OCI-LY3 (cell line): ENCODE measurements around the gene ITGA3.

Experiments
- H2AFZ ChIP-seq: fragments of 200-600, 300-600 bp; shearing (Covaris generic); 2 replicates; pipeline ENCODE4 v1.6.0; 2014; ENCODE audit warnings: antibody characterized with exemption, low read depth, low read length
- H3K27ac ChIP-seq: fragments of 200-600, 300-600 bp; sonication (generic); 2 replicates; pipeline ENCODE4 v1.5.1; 2014; ENCODE audit warnings: mild to moderate bottlenecking, low read length, moderate library complexity, mixed read lengths
- H3K27me3 ChIP-seq: fragments of 200-600, 300-600 bp; sonication (generic); 2 replicates; pipeline ENCODE4 v1.6.1; 2014; ENCODE audit warnings: low read depth, low read length, mixed read lengths
- H3K36me3 ChIP-seq: fragments of 200-600, 300-600 bp; sonication (generic); replicated peaks from 2 replicates; pipeline ENCODE3; 2014; ENCODE audit warnings: low read depth, low read length, mixed read lengths
- H3K4me1 ChIP-seq: fragments of 300-600, 200-600 bp; sonication (generic); 2 replicates; pipeline ENCODE4 v1.6.1; 2014; ENCODE audit warnings: low read length, mixed read lengths
- H3K4me2 ChIP-seq: fragments of 200-600, 300-600 bp; sonication (generic); 2 replicates; pipeline ENCODE4 v1.6.1; 2014; ENCODE audit warnings: low read length, mixed read lengths
- H3K4me3 ChIP-seq: fragments of 300-600, 200-600 bp; sonication (generic); 2 replicates; pipeline ENCODE4 v1.5.1; 2014; ENCODE audit warnings: antibody characterized with exemption, mild to moderate bottlenecking, low read length, moderate library complexity
- H3K79me2 ChIP-seq: fragments of 300-600, 200-600 bp; shearing (Covaris generic); 2 replicates; pipeline ENCODE4 v1.6.1; 2014; ENCODE audit warnings: mild to moderate bottlenecking, low read length, mixed read lengths
- H3K9ac ChIP-seq: fragments of 300-600, 200-600 bp; shearing (Covaris generic); 2 replicates; pipeline ENCODE4 v1.6.0; 2014; ENCODE audit warnings: mild to moderate bottlenecking, low read length, moderate library complexity
- H3K9me3 ChIP-seq: fragments of 200-600, 300-600 bp; shearing (Covaris generic); 2 replicates; pipeline ENCODE4 v1.6.1; 2014; ENCODE audit warnings: low read length, mixed read lengths; ENCODE audit not compliant: insufficient read depth
- H4K20me1 ChIP-seq: fragments of 200-600, 300-600 bp; sonication (generic); 2 replicates; pipeline ENCODE4 v1.6.1; 2016; ENCODE audit warnings: low read length, mixed read lengths; ENCODE audit not compliant: insufficient read depth
- EZH2phosphoT487 ChIP-seq: fragments of 200-600 bp; shearing (Covaris generic); IDR thresholded peaks from 2 replicates; pipeline ENCODE4 v1.6.1; 2018; ENCODE audit warnings: antibody characterized with exemption, mixed run types, low read depth
- TF ChIP-seq, protein P1 (sequence below): fragments of 200-600, 300-600 bp; sonication (generic); IDR thresholded peaks from 2 replicates; pipeline ENCODE4 v1.5.1; 2014; ENCODE audit warnings: antibody characterized with exemption, low read length, low read depth

ITGA3 gene

DNA sequence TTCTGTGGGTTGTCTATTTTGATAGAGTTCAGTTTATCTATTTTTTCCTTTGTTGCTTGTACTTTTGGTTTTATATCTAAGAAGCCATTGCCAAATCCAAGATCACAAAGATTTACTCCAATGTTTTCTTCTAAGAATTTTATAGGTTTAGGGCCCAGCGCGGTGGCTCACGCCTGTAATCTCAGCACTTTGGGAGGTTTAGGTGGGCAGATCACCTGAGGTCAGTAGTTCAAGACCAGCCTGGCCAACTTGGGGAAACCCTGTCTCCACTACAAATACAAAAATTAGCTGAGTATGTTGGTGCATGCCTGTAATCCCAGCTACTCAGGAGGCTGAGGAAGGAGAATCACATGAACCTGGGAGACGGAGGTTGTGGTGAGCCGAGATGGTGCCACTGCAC, 13.7 kb upstream of the ITGA3 start:
- 0 out of 2 replicates have a peak, but pooled peaks cover 2% of the 10 kb centered on the region for H3K27me3 ChIP-seq
- no peaks in the 10 kb centered on the region for H3K9me3 ChIP-seq
- no peaks in the 10 kb centered on the region for H4K20me1 ChIP-seq
- H3K4me2 ChIP-seq = no peak overlapping the region
- no peak overlapping the region for H2AFZ ChIP-seq
- H3K9ac ChIP-seq = no peak overlapping the region
- no peak overlapping the region for H3K27ac ChIP-seq
- H3K79me2 ChIP-seq = no peaks in the 10 kb centered on the region
- no peaks in the 10 kb centered on the region for H3K36me3 ChIP-seq
- no peak overlapping the region for H3K4me3 ChIP-seq
- TF ChIP-seq, protein P1, sequence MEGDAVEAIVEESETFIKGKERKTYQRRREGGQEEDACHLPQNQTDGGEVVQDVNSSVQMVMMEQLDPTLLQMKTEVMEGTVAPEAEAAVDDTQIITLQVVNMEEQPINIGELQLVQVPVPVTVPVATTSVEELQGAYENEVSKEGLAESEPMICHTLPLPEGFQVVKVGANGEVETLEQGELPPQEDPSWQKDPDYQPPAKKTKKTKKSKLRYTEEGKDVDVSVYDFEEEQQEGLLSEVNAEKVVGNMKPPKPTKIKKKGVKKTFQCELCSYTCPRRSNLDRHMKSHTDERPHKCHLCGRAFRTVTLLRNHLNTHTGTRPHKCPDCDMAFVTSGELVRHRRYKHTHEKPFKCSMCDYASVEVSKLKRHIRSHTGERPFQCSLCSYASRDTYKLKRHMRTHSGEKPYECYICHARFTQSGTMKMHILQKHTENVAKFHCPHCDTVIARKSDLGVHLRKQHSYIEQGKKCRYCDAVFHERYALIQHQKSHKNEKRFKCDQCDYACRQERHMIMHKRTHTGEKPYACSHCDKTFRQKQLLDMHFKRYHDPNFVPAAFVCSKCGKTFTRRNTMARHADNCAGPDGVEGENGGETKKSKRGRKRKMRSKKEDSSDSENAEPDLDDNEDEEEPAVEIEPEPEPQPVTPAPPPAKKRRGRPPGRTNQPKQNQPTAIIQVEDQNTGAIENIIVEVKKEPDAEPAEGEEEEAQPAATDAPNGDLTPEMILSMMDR = no peak
- no peak for TF ChIP-seq EZH2phosphoT487
- no peaks in the 10 kb centered on the region for H3K4me1 ChIP-seq

DNA sequence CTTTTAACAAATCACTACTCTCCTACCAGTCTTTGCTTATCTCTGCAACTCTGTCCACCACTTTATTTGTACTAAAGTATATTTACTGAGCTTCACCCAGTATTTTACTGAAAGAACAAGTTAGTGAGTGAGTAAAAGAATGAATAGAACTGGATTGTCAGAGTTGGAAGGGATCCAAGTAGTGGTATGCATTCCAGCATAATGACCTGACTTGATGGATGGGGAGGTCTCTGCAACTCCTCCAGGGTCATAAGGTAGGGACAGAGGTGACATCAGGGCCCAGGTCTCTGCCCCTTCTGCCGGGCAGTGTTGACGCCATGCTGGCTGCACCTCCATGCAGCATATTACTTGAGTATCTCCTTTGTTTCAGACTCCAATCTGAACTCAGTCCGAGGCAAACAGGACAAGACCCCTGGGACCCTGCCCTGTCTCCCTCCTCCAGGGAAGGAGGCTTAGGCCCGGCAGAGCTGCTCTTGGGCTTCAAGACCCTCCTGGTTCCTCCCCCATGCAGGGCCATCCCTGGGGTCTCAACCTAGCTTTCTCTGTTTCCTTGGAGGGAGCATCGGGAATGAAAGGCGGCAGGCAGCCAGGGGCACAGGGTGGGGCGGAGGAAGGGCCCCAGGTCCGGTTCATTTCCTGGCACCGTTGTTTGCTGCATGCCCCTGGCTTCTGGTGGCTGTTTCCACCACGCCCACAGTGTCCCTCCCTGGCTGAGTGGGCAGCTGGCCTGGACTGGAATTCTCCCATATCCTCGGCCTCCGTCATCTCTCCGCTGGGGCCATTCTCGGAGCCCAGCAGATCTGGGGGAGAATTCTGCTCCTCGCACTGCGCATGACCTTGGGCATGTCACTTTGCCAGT, 12.4 kb upstream of the ITGA3 start:
- H2AFZ ChIP-seq = no peak overlapping the region
- H3K9me3 ChIP-seq = no peaks in the 10 kb centered on the region
- H3K36me3 ChIP-seq = no peaks in the 10 kb centered on the region
- TF ChIP-seq, protein P1 = no peak
- no peak for TF ChIP-seq EZH2phosphoT487
- H3K4me3 ChIP-seq = no peak overlapping the region
- 0 out of 2 replicates have a peak, but pooled peaks cover 2% of the 10 kb centered on the region for H3K27me3 ChIP-seq
- H3K4me2 ChIP-seq = no peak overlapping the region
- H3K9ac ChIP-seq = no peak overlapping the region
- no peaks in the 10 kb centered on the region for H3K4me1 ChIP-seq
- no peaks in the 10 kb centered on the region for H4K20me1 ChIP-seq
- no peaks in the 10 kb centered on the region for H3K79me2 ChIP-seq
- no peak overlapping the region for H3K27ac ChIP-seq

DNA sequence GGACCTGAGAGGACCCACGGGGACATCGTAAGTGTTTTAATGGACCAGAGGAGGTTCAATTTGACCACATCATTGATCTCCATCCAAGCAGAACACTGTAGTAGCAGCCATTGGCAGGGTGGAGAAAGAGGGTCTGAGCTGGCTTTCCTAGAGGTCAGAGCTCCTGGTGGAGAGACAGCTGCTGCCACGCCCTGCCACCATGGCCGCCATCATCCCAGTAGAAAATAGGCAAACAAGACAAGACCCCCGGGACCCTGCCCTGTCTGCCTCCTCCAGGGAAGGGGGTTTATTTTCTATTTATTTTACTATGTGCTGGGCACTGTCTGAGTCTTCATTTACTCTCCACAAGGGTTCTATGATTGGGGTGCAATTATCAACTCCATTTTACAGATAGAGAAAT, 11.4 kb upstream of the ITGA3 start:
- H3K4me1 ChIP-seq = no peaks in the 10 kb centered on the region
- no peaks in the 10 kb centered on the region for H3K79me2 ChIP-seq
- H3K9me3 ChIP-seq = no peaks in the 10 kb centered on the region
- no peak overlapping the region for H2AFZ ChIP-seq
- TF ChIP-seq EZH2phosphoT487 = no peak
- TF ChIP-seq, protein P1 = no peak
- no peak overlapping the region for H3K4me3 ChIP-seq
- 0 out of 2 replicates have a peak, but pooled peaks cover 2% of the 10 kb centered on the region for H3K27me3 ChIP-seq
- H3K27ac ChIP-seq = no peak overlapping the region
- H3K36me3 ChIP-seq = no peaks in the 10 kb centered on the region
- no peak overlapping the region for H3K9ac ChIP-seq
- H4K20me1 ChIP-seq = no peaks in the 10 kb centered on the region
- no peak overlapping the region for H3K4me2 ChIP-seq

DNA sequence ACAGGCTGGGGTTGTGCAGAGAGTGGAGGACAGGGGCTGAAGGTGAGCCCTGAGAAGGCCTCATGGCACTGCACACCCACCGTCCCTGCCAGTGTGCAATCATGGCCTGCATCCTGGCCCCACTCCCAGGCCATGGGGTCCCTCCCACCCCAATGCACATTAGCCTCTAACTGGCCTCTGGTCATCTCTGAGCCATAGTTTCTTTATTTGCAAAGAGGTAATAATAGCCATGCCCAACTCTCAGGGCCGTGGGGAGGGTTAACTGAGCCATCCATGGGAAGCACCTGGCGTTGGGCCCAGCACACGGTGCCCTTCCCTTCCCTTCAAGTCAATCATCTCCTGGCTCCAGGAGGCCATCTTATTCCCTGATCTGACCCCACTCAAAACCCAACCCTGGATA, 10.8 kb upstream of the ITGA3 start:
- no peaks in the 10 kb centered on the region for H3K79me2 ChIP-seq
- no peak for TF ChIP-seq EZH2phosphoT487
- TF ChIP-seq, protein P1 = no peak
- H3K4me2 ChIP-seq = no peak overlapping the region
- no peak overlapping the region for H2AFZ ChIP-seq
- no peaks in the 10 kb centered on the region for H3K36me3 ChIP-seq
- no peaks in the 10 kb centered on the region for H3K9me3 ChIP-seq
- H3K27me3 ChIP-seq = no peaks in the 10 kb centered on the region
- no peak overlapping the region for H3K27ac ChIP-seq
- H3K4me1 ChIP-seq = no peaks in the 10 kb centered on the region
- no peak overlapping the region for H3K9ac ChIP-seq
- H3K4me3 ChIP-seq = no peak overlapping the region
- no peaks in the 10 kb centered on the region for H4K20me1 ChIP-seq
